DMS153 (cell line): ENCODE measurements around the gene KIR3DL3.
"Not testable (repeated sequence)": the region's sequence is repeated elsewhere in the genome, so short reads cannot be mapped to it uniquely, and the experiment has no call there.

Experiments
- DNase-seq: peaks from one replicate; lab custom pipeline; 2025; lab: John Stamatoyannopoulos, UW

The KIR3DL3 gene

GRCh38 chr19:54731191-54731590 is 6.9 kb downstream of the KIR3DL3 start:
- DNase-seq = no peak

GRCh38 chr19:54738306-54738705 is 14.1 kb downstream of the KIR3DL3 start, which contains the start of gene KIR2DL3:
TSS of gene KIR2DL3 (plus strand) at chr19:54738513. CDS start at chr19:54738546, 33 bp downstream.
- not testable (repeated sequence) for DNase-seq

- DNase-seq = no peak
These were observed 14.5 kb downstream of the KIR3DL3 start for GRCh38 chr19:54738715-54739114.

- DNase-seq = no peak
These were observed 15.6 kb downstream of the KIR3DL3 start for GRCh38 chr19:54739587-54740497.

- not testable (repeated sequence) for DNase-seq
These were observed 17.7 kb downstream of the KIR3DL3 start for GRCh38 chr19:54741950-54742349.

GRCh38 chr19:54744080-54744479 is 19.8 kb downstream of the KIR3DL3 start:
- not testable (repeated sequence) for DNase-seq

- not testable (repeated sequence) for DNase-seq
These were observed 23.5 kb downstream of the KIR3DL3 start for GRCh38 chr19:54747614-54748322.

- DNase-seq = not testable (repeated sequence)
These were observed 26.0 kb downstream of the KIR3DL3 start for GRCh38 chr19:54750276-54750675.

GRCh38 chr19:54756204-54757110 is 32.2 kb downstream of the KIR3DL3 start:
- DNase-seq = not testable (repeated sequence)

- not testable (repeated sequence) for DNase-seq
These were observed 34.3 kb downstream of the KIR3DL3 start for GRCh38 chr19:54758577-54758976.

GRCh38 chr19:54764219-54764618 is 40.0 kb downstream of the KIR3DL3 start:
- not testable (repeated sequence) for DNase-seq

- DNase-seq = not testable (repeated sequence)
These were observed 42.2 kb downstream of the KIR3DL3 start for GRCh38 chr19:54766464-54766863.

GRCh38 chr19:54769646-54770045 is 45.4 kb downstream of the KIR3DL3 start, which contains the start of gene KIR2DL1:
TSS of gene KIR2DL1 (plus strand) at chr19:54769793. CDS start at chr19:54769851, 58 bp downstream.
- not testable (repeated sequence) for DNase-seq

GRCh38 chr19:54770511-54770910 is 46.3 kb downstream of the KIR3DL3 start:
- not testable (repeated sequence) for DNase-seq

GRCh38 chr19:54771018-54771960 is 47.0 kb downstream of the KIR3DL3 start:
- not testable (repeated sequence) for DNase-seq

GRCh38 chr19:54772666-54773065 is 48.4 kb downstream of the KIR3DL3 start:
- DNase-seq = not testable (repeated sequence)

GRCh38 chr19:54775095-54775815 is 51.0 kb downstream of the KIR3DL3 start:
- DNase-seq = not testable (repeated sequence)

GRCh38 chr19:54775830-54776229 is 51.6 kb downstream of the KIR3DL3 start:
- not testable (repeated sequence) for DNase-seq

- DNase-seq = not testable (repeated sequence)
These were observed 53.6 kb downstream of the KIR3DL3 start for GRCh38 chr19:54777851-54778250.

- not testable (repeated sequence) for DNase-seq
These were observed 54.7 kb downstream of the KIR3DL3 start for GRCh38 chr19:54778896-54779295.
